Measurements from ENCODE around the gene UGT2B7. TPM values are rescaled to one million over a fixed set of nuclear protein-coding genes. Genes with fewer than 3 reads are reported as not detected.

Gene UGT2B7
- total RNA-seq, 6 experiments from 2014 or later: 0.14 to 0.24 (median 0.20) TPM; not detected in 3

DNA sequence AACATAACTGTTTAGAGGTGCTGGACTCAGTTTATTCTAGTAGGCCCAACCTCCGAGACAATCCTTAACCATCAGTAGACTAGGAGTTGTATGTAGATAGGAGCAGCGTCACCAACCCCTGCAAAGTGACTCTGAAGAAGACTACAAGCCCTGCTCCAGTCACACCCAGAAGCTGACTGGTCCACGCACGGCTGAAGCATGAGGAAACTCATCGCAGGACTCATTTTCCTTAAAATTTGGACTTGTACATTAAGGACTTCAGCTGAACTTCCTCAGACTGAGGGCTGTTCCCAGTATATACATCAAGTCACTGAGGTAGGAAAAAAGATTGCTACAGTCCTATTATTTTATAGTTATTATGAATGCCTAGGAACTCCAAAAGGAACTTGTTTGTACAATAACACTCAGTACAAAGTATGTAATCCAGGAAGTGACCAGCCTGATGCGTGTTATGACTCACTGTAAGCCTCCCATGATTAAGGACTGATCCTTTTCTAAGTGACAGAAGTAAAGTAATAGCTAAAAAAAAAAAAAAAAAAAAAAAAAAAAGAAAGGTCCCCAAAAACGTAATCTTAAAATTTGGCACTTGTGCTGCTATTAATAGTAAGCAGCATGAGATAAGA, 41.6 kb upstream of the UGT2B7 start:
- peak; percentile 78 for DNase-seq
- no peaks in the 10 kb centered on the region; the same call in 1 of the 2 replicates for H3K9me3 Mint-ChIP-seq
- no peaks in the 10 kb centered on the region for H3K27me3 Mint-ChIP-seq (ENCODE audit: insufficient read depth)
- H3K27ac Mint-ChIP-seq: peak overlapping the region; percentile 94
- TF ChIP-seq, protein P1, sequence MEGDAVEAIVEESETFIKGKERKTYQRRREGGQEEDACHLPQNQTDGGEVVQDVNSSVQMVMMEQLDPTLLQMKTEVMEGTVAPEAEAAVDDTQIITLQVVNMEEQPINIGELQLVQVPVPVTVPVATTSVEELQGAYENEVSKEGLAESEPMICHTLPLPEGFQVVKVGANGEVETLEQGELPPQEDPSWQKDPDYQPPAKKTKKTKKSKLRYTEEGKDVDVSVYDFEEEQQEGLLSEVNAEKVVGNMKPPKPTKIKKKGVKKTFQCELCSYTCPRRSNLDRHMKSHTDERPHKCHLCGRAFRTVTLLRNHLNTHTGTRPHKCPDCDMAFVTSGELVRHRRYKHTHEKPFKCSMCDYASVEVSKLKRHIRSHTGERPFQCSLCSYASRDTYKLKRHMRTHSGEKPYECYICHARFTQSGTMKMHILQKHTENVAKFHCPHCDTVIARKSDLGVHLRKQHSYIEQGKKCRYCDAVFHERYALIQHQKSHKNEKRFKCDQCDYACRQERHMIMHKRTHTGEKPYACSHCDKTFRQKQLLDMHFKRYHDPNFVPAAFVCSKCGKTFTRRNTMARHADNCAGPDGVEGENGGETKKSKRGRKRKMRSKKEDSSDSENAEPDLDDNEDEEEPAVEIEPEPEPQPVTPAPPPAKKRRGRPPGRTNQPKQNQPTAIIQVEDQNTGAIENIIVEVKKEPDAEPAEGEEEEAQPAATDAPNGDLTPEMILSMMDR (IDR thresholded peaks at IDR 0.05): no peak
- H3K4me3 Mint-ChIP-seq: peak overlapping the region; percentile 21; the same call in 1 of the 2 replicates
- peaks cover 42% of the 10 kb centered on the region for H3K4me1 Mint-ChIP-seq (ENCODE audit: low read depth)
- H3K36me3 Mint-ChIP-seq (ENCODE audit: low read depth): peaks cover 6% of the 10 kb centered on the region; the same call in 1 of the 2 replicates

DNA sequence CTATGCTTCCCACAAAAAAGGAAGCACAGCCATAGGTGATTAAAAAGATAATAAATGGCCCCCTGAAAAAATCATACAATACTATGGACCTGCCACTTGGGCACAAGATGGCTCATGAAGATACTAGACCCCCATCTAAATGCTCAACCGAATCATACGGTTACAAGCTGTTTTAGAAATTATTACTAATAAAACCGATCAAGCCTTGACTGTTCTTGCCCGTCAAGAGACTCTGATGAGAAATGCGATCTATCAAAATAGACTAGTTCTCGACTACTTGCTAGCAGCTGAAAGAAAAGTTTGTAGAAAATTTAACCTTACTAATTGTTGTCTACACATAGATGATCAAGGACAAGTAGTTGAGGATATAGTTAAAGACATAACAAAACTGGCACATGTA, 40.1 kb upstream of the UGT2B7 start:
- Mint-ChIP-seq H3K27ac (peak overlapping the region; percentile 16; the same call in 1 of the 2 replicates), H3K27me3 (ENCODE audit: insufficient read depth) (no peaks in the 10 kb centered on the region), H3K4me3 (no peak overlapping the region), H3K36me3 (ENCODE audit: low read depth) (peaks cover 6% of the 10 kb centered on the region; the same call in 1 of the 2 replicates), H3K4me1 (ENCODE audit: low read depth) (peaks cover 42% of the 10 kb centered on the region), H3K9me3 (no peaks in the 10 kb centered on the region; the same call in 1 of the 2 replicates)
- no peak for DNase-seq
- TF ChIP-seq, protein P1 (IDR thresholded peaks at IDR 0.05): no peak

DNA sequence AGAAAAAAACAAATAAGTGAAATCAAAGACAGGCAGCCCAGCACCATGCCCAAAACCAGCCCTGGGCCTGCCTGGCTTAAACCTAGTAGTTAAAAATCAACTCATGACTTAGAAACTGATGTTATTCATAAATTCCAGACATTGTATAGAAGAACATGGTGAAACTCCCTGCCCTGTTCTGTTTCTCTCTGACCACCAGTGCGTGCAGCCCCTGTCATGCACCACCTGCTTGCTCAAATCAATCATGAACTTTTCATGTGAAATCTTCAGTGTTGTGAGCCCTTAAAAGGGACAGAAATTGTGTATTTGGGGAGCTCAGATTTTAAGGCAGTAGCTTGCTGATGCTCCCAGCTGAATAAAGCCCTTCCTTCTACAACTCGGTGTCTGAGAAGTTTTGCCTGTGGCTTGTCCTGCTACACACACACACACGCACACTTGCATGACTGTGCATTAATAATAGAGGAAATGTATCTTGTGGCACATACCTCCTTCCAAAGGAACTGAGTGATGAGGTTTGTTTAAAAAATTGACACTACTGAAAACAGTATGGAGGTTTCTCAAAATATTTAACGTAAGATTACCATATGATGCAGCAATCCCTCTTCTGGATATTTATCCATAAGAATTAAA, 39.2 kb upstream of the UGT2B7 start:
- H3K9me3 Mint-ChIP-seq: no peaks in the 10 kb centered on the region; the same call in 1 of the 2 replicates
- peak overlapping the region; percentile 44 for H3K27ac Mint-ChIP-seq
- TF ChIP-seq, protein P1 (IDR thresholded peaks at IDR 0.05): no peak
- H3K4me3 Mint-ChIP-seq: peak overlapping the region; percentile 11; the same call in 1 of the 2 replicates
- H3K27me3 Mint-ChIP-seq (ENCODE audit: insufficient read depth): no peaks in the 10 kb centered on the region
- H3K4me1 Mint-ChIP-seq (ENCODE audit: low read depth): peaks cover 42% of the 10 kb centered on the region
- DNase-seq: no peak
- H3K36me3 Mint-ChIP-seq (ENCODE audit: low read depth): peaks cover 6% of the 10 kb centered on the region; the same call in 1 of the 2 replicates

DNA sequence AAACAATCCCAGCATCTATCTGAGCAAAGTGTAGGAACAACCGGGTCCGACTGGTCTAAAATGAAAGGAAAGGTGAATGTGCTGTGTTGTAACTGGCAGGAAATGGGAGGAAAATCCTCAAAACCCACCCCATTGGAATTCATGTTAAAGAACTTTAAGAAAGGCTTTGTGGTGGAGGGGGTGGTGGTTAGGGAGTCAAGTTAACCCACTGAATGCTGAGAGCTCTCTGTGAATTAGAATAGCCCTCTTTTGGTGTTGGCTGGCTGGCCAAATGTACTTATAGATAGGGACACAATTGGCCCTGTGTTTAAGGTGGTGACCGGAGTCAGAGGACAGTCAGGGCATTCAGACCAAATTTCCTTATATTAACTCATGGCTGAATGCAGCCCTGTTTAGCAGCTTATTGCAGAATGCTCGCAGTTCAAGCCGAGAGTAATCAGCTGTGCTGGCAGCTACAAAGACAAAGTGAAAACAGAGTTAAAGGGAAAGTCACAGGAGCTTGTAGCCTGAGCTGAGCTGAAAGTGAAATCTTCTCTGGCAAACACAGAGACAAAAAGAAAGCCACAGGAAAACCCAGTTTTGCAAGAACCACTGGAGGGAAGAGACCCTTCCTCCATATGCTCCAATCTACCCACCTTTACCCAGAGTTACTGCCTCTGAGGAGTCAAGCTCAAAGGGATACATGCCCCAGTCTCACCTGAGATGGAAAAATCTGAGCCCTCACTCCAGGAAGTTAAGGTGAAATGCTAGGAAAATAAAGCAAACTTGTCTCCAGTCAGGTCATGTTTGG, 38.5 kb upstream of the UGT2B7 start:
- peak overlapping the region; percentile 11; the same call in 1 of the 2 replicates for H3K4me3 Mint-ChIP-seq
- H3K27ac Mint-ChIP-seq: peak overlapping the region; percentile 44; the same call in 1 of the 2 replicates
- H3K9me3 Mint-ChIP-seq: peaks cover 2% of the 10 kb centered on the region; the same call in 1 of the 2 replicates
- TF ChIP-seq, protein P1 (IDR thresholded peaks at IDR 0.05): no peak
- peaks cover 6% of the 10 kb centered on the region; the same call in 1 of the 2 replicates for H3K36me3 Mint-ChIP-seq (ENCODE audit: low read depth)
- H3K4me1 Mint-ChIP-seq (ENCODE audit: low read depth): peaks cover 42% of the 10 kb centered on the region
- no peaks in the 10 kb centered on the region; the same call in 1 of the 2 replicates for H3K27me3 Mint-ChIP-seq (ENCODE audit: insufficient read depth)
- DNase-seq: no peak

DNA sequence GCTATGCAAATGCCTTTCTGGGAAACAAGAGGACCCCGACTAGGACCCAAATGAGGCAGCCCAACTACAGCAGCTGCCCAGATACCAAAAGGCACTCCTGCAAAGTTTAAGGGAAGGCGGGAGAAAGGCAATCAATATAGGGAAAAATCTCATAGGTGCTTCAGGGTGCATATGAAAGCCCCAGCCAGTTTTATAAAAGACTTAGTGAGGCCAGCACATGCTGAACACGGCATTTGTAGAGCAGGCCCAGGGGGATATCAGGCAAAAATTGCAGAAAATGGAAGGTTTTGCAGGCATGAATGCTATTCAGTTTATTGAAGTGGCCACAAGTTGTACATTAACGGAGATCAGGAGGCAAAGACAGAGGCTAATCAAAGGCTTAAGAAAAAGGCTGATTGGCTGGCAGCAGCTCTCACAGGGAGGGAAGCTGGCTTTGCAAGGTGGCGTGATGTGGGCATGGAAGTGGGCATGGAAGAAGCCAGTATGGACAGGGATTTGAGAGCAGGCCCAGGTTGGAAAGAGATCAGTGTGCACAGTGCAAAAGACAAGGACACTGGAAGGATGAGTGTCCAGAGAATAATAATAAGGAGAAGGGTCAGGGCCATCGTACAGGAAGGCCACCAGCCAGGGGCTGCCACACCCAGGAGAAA, 37.7 kb upstream of the UGT2B7 start:
- Mint-ChIP-seq H3K4me1 (ENCODE audit: low read depth) (peaks cover 40% of the 10 kb centered on the region), H3K27ac (no peak overlapping the region), H3K4me3 (no peak overlapping the region), H3K36me3 (ENCODE audit: low read depth) (peaks cover 6% of the 10 kb centered on the region; the same call in 1 of the 2 replicates), H3K27me3 (ENCODE audit: insufficient read depth) (no peaks in the 10 kb centered on the region; the same call in 1 of the 2 replicates), H3K9me3 (peaks cover 3% of the 10 kb centered on the region; the same call in 1 of the 2 replicates)
- TF ChIP-seq, protein P1 (IDR thresholded peaks at IDR 0.05): no peak
- no peak for DNase-seq
